HG03064 (cell line): ENCODE measurements around the gene CTNND2.
"Not testable (repeated sequence)": the region's sequence is repeated elsewhere in the genome, so short reads cannot be mapped to it uniquely, and the experiment has no call there.

ENCODE experiments used
- ATAC-seq: cut with Tn5 transposase; IDR thresholded peaks from one replicate; pipeline ENCODE4 v1.9.1; 2021; ENCODE audit warnings: low read depth; ENCODE audit not compliant: unreplicated experiment

The CTNND2 gene

DNA sequence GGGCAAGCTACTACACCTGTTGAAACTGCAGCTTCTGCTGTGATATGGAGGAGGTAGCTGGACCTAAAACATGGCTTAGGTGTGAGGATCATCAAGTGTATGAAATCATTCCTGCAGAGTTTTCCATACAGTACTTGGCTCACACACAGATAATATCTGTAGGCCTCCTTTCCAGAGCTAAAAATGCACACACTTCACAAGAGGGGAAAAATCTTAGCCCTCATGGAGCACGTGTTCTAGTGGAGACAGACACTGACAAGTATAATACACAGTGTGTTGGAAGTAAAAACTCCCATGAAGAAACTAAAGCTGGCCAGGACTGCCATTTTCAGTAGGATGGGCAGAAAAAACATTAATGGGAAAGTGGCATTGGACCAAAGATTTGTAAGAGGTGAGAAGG is 216.7 kb downstream of the CTNND2 start:
- no peak for ATAC-seq

DNA sequence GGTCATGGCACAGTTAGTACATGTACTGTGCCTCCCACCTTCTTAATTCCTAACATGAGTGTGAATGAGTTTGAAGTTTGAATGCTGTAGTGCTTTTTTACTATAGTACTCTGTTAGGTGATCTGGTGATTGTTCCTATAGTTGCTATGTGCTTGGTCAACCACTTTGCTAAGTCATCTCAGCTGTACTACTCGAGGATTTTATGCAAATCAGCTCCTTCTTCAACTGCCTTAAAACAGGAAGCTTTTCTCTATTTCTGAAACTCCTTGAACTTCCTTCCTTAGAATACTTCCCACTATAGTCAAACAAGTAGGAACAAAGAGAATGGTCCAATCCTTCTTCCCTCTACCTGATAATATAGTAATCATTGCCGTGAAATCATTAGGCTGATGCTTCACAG is 219.6 kb downstream of the CTNND2 start:
- ATAC-seq = no peak

- no peak for ATAC-seq
These were observed 220.6 kb downstream of the CTNND2 start for GRCh38 chr5:11683666-11684065.

DNA sequence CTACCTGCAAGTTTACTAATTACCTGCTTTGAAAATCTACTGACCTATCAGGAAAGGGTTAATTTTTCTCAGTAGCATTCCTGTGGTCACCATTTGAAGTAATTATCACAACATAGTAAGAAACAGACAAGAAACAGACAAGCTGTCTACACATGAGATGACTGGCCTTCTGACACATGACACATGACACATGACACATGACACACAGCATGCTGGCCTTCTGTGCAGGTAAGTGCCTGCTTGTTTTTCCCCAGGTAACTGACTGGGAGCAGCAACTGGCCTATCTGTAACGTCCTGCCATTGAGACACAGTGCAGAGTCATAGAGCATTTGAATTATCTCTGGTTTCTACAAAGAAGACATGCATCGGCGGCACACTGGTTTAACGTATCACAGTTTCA is 222.4 kb downstream of the CTNND2 start:
- ATAC-seq = no peak

DNA sequence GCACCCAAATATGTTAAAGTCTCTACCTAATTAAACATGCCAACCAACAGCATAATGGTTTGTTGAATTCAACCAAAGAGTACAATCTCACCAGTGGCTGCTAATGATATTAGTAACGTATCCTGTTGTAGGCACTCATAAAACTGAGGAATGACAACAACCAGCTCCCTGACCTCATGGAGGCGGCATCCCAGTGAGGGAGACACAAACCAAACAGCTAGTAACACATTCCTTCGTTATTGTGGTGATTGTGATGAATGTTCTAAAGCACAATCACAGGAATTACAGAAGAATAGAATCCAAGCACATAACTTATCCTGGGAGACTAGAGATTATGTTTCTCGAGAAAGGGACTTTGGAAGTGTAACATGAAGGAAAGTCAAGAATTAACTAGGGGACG is 224.6 kb downstream of the CTNND2 start:
- ATAC-seq = no peak

GRCh38 chr5:11675184-11675583 is 229.1 kb downstream of the CTNND2 start:
- ATAC-seq = no peak

DNA sequence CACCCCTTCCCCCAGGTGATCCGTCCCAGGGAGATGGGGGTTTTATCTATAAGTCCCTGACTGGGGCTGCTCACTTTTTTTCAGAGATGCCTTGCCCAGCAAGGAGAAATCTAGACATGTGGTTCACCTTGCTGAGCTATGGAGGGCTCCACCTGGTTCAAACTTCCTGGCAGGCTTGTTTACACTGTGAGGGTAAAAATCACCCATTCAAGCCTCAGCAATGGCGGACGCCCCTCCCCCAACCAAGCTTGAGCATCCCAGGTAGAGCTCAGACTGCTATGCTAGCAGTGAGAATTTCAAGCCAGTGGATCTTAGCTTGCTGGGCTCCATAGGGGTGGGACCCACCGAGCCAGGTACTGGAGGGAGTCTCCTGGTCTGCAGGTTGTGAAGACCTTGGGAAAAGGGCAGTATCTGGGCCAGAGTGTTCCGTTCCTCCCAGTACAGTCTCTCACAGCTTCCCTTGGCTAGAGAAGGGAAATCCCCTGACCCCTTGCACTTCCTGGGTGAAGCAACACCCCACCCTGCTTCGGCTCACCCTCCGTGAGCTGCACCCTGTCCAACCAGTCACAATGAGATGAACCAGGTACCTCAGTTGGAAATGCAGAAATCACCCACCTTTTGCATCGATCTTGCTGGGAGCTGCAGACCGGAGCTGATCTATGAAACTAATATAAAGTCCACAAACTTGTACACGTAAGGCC is 231.7 kb downstream of the CTNND2 start:
- no peak for ATAC-seq

- ATAC-seq = no peak
These were observed 245.9 kb downstream of the CTNND2 start for GRCh38 chr5:11658376-11658775.

DNA sequence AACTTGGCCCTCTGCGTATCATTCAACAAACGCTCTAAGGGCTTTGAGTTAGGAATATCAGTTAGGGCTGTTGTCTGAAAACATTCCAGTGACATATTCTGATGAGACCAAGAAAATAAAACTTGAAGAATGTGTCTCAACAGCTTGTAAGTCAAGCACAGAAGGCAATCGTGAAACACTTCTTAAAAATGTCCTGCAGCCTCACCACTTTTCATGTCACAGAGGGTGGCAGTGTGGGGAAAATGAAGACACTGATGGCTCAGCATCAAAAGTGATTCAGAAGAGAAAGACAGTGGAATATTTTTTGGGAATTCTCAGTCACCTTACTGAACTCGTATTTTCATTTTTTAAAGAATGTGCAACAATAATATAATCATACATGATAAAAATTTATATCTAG is 247.3 kb downstream of the CTNND2 start:
- no peak for ATAC-seq

DNA sequence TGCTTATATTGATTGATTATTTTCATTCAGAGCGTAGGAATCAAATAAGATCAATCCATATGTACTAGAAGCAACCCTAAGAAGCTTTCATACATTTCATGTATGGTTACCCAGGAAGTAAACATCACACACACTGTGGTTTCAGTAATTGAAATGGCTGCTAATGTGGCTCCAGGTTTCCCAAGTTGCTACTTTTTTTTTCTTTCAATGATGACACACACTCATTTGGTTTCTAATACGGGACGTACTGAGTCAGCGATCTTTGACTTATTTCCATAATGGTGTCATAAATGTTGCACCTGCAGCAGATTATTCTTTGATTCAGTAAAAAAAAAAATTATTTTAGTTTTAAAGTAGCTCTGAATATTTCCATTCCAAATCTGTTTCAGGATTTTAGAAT is 248.6 kb downstream of the CTNND2 start:
- ATAC-seq = no peak

- ATAC-seq = no peak
These were observed 253.3 kb downstream of the CTNND2 start for GRCh38 chr5:11650936-11651335.

- no peak for ATAC-seq
These were observed 258.1 kb downstream of the CTNND2 start for GRCh38 chr5:11646141-11646540.

- no peak for ATAC-seq
These were observed 261.8 kb downstream of the CTNND2 start for GRCh38 chr5:11642438-11642837.

- no peak for ATAC-seq
These were observed 263.9 kb downstream of the CTNND2 start for GRCh38 chr5:11640158-11640873.

DNA sequence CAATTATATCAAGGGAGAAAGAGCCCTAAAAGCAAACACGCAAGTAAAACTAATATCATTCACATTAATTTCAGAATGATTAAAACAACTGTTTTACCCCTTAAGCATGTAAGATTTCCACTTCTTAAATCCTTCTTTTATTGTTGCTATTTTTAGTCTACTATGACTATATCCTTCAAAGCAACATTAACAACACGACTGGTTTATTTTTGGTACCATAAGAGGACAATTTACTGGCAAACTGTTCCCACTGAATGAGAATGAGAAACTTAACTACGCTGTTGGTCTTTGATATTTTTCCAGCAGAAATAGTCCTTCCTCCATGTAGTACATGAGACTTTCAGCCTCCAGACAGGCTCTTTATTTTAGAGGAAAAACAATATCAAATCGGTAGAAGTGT is 281.5 kb downstream of the CTNND2 start:
- no peak for ATAC-seq

GRCh38 chr5:11620172-11620571 is 284.1 kb downstream of the CTNND2 start:
- no peak for ATAC-seq

DNA sequence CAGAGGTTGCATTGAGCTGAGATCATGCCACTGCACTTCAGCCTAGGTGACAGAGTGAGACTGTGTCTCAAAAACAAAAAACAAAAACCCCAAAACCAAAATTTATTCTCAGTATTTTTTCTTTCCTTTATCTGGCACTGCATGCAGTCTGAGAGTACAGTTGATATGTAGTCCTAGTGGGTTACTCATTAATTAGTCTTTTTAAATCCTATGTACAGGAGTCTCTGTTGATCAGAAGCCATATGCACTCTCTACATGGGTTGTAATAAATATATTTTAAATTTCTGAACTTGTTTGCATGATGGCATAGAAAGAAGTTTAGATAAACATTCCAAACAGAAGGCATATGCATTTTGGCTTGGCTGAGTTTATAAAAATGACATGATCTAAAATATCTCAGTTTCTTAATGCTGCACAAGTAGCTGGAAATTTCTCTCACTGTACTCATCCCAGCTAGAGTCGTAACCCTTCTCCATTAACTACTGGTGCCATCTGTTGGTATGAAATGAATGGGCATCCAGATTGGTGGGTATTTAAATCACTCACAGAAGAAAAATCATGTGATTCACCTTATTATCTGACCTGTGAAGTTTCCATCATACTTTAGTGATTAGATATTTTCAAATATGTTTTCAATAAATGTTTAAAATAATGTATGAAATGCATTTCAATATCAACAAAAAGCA is 284.8 kb downstream of the CTNND2 start:
- ATAC-seq = no peak

DNA sequence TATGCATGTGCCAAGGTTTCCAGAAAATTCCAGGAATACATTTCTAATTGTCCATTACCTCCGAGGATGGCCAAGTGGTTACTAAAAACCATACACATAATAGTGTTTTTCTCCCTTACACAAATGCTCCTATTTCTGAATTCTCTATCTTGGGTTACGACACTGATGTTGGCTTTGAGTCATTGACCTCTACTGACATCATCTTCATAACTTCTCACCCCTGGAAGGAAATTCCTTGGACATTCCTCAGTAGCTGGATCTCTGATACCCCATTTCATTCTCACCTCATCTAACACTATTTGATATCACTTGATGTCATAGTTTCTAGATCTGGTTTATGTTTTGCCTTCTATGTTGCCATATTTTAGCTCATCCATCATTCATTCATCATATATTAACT is 287.2 kb downstream of the CTNND2 start:
- no peak for ATAC-seq

GRCh38 chr5:11616624-11617023 is 287.6 kb downstream of the CTNND2 start:
- not testable (repeated sequence) for ATAC-seq

- ATAC-seq = no peak
These were observed 293.2 kb downstream of the CTNND2 start for GRCh38 chr5:11611011-11611410.

DNA sequence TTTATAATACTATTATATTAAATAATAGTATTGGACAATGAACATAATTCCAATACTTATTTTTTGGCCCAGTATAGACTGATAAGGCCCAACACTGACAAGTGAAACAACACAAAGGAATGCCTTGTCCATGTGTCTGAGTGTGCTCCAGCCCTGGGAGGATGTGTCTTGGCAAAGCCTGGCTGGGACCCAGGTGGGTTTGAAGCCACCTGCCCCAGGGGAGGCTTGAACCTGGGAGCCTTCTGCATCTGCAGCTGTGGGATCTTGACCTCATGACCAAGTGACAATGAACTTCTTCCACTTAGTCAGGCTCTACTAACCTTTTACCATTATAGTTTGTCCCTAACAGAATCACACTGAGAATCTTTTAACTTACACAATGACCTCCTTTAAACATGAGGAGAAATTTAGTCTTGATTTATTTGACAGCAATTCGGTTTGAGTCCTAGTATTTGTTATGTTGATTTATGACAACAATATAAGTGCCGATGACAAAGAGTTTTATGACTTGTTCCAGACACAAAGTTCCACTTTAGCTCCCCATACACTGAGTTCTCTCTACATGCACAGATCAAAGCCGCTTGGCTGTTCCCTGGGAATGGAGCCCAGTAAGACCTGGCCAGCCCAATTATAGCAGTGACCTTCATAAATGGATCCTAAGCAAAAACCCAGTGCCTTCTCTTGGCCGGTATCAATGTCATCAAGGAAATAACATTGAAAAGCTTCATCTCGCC is 294.5 kb downstream of the CTNND2 start:
- ATAC-seq = no peak
